KOPT-K1 (cell line): ENCODE results near the gene ZNF136.

Experiments used
- H3K27ac ChIP-seq: fragments of 200-600 bp; sonication (generic); 2 replicates; pipeline ENCODE4 v1.5.1; 2016; ENCODE audit warnings: antibody characterized with exemption, mild to moderate bottlenecking, low read depth, low read length; ENCODE audit not compliant: poor library complexity, severe bottlenecking
- H3K36me3 ChIP-seq: fragments of 200-600 bp; sonication (generic); 2 replicates; pipeline ENCODE4 v1.5.1; 2017; ENCODE audit warnings: antibody characterized with exemption, mild to moderate bottlenecking, low read length, moderate library complexity; ENCODE audit not compliant: insufficient read depth
- H3K9me3 ChIP-seq: fragments of 200-600 bp; sonication (generic); 2 replicates; pipeline ENCODE4 v1.5.1; 2017; ENCODE audit warnings: antibody characterized with exemption, low read length, mild to moderate bottlenecking; ENCODE audit not compliant: insufficient read depth, poor library complexity, severe bottlenecking

The ZNF136 gene

DNA sequence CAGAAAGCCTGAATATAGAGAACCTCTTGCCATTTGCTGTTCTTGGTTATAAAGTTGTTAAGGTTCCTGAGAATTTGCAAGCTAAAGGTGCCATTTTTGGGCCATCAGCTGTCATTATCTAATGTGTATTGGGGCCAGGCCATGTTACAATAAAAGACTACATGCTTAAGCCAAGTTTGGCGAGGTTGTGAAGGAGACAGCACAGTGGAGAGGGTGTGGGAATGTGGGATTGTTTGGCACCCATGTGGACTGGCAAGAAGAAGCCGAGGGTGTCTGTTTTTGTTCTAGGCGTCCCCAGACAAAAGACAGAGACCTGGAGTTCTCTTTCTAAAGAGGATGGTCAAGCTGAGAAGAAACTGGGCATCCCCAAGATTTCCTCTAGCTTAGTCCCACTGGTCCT is 67.1 kb downstream of the ZNF136 start:
- Histone ChIP-seq H3K36me3 (peaks cover 22% of the 10 kb centered on the region; the same call in 1 of the 2 replicates), H3K27ac (no peak overlapping the region), H3K9me3 (peaks cover 23% of the 10 kb centered on the region)

DNA sequence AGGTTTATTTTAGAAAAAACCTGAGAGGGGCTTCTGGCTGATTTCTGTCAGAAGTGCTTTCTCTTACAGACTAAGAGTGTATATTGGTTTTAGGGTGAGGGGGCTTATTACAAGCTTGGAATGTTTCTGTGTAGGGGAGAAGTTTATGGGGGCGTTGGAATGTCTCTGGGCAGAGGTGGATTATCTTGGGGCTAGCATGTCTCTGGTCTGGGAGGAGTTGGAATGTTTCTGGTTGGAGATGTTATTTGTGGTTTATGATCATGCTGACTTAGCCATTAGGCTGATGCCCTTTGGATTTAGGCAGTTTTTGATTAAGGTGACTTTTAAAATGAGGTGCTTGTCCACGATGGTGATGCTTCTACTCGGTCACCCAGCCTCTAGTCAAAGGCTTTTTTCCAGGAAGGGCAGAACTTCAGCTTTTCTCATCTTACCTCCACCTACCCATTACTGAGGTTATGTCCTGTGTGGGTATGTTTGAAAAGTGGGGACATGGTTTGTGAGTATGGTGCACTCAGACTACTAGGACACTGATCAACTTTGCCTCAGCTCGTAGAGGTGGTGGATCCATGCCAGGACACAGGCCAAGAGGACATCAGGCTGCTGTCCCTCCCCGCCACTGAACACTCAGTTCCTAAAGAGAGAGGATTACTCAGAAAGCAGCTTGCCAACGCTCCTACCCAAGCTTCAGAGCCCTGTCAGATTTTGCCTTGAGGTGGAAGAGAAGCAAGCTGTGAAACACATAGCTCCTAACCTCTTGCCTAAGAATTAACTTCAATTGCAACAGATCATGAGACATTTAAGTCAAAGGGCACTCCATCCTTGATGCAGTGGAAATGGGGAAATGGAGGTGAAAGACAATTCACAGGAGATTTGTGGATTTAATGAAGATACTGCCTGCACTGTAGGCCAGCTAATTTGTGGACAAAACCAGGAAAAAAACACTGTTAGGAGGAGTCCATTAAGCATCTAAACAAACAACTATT is 68.1 kb downstream of the ZNF136 start:
- Histone ChIP-seq H3K27ac (no peak overlapping the region), H3K9me3 (peaks cover 28% of the 10 kb centered on the region), H3K36me3 (peaks cover 22% of the 10 kb centered on the region; the same call in 1 of the 2 replicates)

DNA sequence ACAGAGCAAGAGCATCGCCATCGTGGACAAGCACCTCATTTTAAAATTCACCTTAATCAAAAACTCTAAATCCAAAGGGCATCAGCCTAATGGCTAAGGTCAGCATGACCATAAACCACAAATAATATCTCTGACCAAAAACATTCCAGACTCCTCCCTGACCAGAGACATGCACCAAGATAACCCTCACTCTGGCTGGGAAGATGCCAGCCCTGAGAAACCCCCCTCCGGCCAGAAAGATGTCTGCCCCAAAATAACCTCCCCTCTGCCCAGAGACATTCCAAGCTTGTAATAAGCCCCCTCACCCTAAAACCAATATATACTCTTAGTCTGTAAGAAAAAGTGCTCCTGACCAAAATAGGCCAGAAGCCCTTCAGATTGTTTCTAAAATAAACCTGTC is 70.1 kb downstream of the ZNF136 start:
- H3K27ac ChIP-seq = no peak overlapping the region
- peaks cover 42% of the 10 kb centered on the region for H3K9me3 ChIP-seq

DNA sequence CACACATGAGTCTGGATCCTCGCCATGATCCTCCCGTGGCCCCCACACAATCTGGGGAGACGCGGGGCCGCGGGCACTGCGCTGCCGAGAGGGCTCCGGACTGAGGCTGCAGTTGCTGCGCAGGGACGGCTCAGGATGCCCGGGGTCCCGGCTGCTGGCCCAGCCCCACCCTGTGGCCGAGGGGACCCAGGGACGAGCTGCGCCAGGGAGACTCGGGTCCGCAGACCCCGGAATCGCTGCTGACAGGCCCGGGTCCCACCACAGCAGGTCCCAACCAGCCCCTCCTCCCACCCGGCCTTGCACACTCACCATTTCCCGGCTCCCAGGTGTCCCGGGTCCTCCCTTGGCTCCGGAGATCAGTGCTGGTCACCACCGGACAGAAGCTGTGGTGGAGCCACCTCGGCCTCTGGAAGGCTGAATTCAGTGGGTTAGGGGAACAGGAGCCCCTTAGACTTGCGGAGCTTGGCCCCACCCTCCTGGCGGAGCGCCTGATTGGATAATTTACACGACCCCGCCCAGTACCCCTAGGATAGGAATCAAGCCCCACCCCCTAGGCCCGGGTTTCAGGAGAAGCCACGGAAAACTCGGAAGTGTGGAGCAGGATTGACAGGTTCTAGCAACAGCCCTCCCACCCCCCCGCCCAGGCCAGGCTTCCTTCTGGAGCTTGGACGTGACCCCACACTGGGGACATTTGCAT is 74.4 kb downstream of the ZNF136 start:
- Histone ChIP-seq H3K36me3 (peaks cover 16% of the 10 kb centered on the region), H3K9me3 (peaks cover 31% of the 10 kb centered on the region), H3K27ac (no peak overlapping the region)

More for the DNA sequence above, 70.1 kb downstream of the ZNF136 start:
- peaks cover 32% of the 10 kb centered on the region for H3K36me3 ChIP-seq
